ENCODE results near the gene ARHGAP18. TPM values are rescaled to one million over a fixed set of nuclear protein-coding genes. Genes with fewer than 3 reads are reported as not detected.

ARHGAP18 gene
- total RNA-seq, 1 experiment from 2014 or later: 2.4 TPM

GRCh38 chr6:129684323-129684884 is 25.6 kb downstream of the ARHGAP18 start:
- Histone ChIP-seq H4K8ac (replicated peaks; ENCODE audit: insufficient read length, low read depth, low read length) (no peak overlapping the region), H3K27ac (ENCODE audit: insufficient read length, low read depth, low read length) (no peak overlapping the region), H2BK5ac (ENCODE audit: insufficient read length, low read length) (no peak overlapping the region), H3K79me2 (ENCODE audit: insufficient read depth, low read length) (no peaks in the 10 kb centered on the region), H4K20me1 (ENCODE audit: control insufficient read depth, insufficient read depth, insufficient read length) (no peaks in the 10 kb centered on the region), H2BK12ac (ENCODE audit: insufficient read length, low read depth, low read length) (no peak overlapping the region), H4K5ac (ENCODE audit: insufficient read length, low read depth, low read length) (no peak overlapping the region), H3K56ac (ENCODE audit: insufficient read length, low read depth, low read length) (no peak overlapping the region), H3K23me2 (ENCODE audit: insufficient read length, low read depth, low read length, poor library complexity, severe bottlenecking) (no peaks in the 10 kb centered on the region), H3K18ac (ENCODE audit: insufficient read length, low read depth, low read length) (no peak overlapping the region), H3K23ac (ENCODE audit: insufficient read length, low read depth, low read length) (no peak overlapping the region), H3K4me2 (ENCODE audit: insufficient read depth, insufficient read length, low read length) (no peak overlapping the region), H2BK20ac (ENCODE audit: low read depth, low read length, poor library complexity, severe bottlenecking) (no peak overlapping the region), H3K4ac (ENCODE audit: low read depth, low read length) (no peak overlapping the region), H2AFZ (ENCODE audit: low read length) (no peak overlapping the region), H2BK15ac (ENCODE audit: low read depth, low read length) (no peak overlapping the region), H2BK120ac (ENCODE audit: low read depth, low read length, poor library complexity, severe bottlenecking) (no peak overlapping the region), H3K79me1 (ENCODE audit: insufficient read depth, low read depth, low read length, poor library complexity, severe bottlenecking) (no peaks in the 10 kb centered on the region), H3K9me3 (ENCODE audit: control insufficient read depth, low read depth, low read length) (no peaks in the 10 kb centered on the region), H3T11ph (ENCODE audit: low read length) (no peak overlapping the region), H3K9ac (ENCODE audit: extremely low read depth, insufficient read length, low read length) (no peak overlapping the region), H4K91ac (ENCODE audit: insufficient read length, low read depth, low read length) (no peak overlapping the region), H3K27me3 (ENCODE audit: insufficient read depth, low read length) (no peaks in the 10 kb centered on the region), H2AK5ac (ENCODE audit: insufficient read length, low read length) (no peak overlapping the region), H3K4me1 (ENCODE audit: insufficient read depth, low read length) (peaks cover 2% of the 10 kb centered on the region; the same call in 1 of the 2 replicates), H3K14ac (ENCODE audit: insufficient read depth, low read length) (no peak overlapping the region)
- Mint-ChIP-seq H3K9me3 (no peaks in the 10 kb centered on the region), H3K4me3 (no peak overlapping the region), H3K27me3 (ENCODE audit: low read depth) (no peaks in the 10 kb centered on the region), H3K27ac (no peak overlapping the region), H3K36me3 (ENCODE audit: insufficient read depth in 1 of 3, low read depth in 3 of 3) (no peaks in the 10 kb centered on the region), H3K4me1 (peaks cover 11 to 12% of the 10 kb centered on the region in 2 experiments)
- no peak for TF ChIP-seq CTCF (conservative IDR thresholded peaks at IDR 0.05)
- no CpG with 5 or more reads among the region's 6 CpGs for WGBS (ENCODE audit: extremely low coverage, insufficient read length, low lambda C conversion rate)
- DNase-seq: no peak
